GM13977 (cell line): ENCODE results near the gene SUPT3H.

Source experiments
- DNase-seq: peaks from one replicate; pipeline ENCODE4 v3.0.0; 2012; ENCODE audit warnings: low spot score
- CTCF ChIP-seq: IDR thresholded peaks from 2 replicates; pipeline ENCODE4 v1.5.1; 2012; ENCODE audit warnings: mild to moderate bottlenecking, control low read depth; ENCODE audit not compliant: insufficient read depth; ENCODE audit errors: extremely low read depth, missing control alignments
- in situ Hi-C: fragments of 300-500 bp; cut with MboI; formaldehyde crosslinking; loops from one replicate; pipeline ENCODE4 v1.12.0; 2022; ENCODE audit warnings: low sequenced_read_pairs, low pct_unique_long_range_greater_than_20kb, mixed read lengths, inconsistent platforms; ENCODE audit not compliant: unreplicated experiment

The SUPT3H gene

GRCh38 chr6:45260696-45261095 lies 117.0 kb downstream of the SUPT3H start:
- TF ChIP-seq CTCF: no peak
- in situ Hi-C loops: no loop called here
- DNase-seq: no peak

DNA sequence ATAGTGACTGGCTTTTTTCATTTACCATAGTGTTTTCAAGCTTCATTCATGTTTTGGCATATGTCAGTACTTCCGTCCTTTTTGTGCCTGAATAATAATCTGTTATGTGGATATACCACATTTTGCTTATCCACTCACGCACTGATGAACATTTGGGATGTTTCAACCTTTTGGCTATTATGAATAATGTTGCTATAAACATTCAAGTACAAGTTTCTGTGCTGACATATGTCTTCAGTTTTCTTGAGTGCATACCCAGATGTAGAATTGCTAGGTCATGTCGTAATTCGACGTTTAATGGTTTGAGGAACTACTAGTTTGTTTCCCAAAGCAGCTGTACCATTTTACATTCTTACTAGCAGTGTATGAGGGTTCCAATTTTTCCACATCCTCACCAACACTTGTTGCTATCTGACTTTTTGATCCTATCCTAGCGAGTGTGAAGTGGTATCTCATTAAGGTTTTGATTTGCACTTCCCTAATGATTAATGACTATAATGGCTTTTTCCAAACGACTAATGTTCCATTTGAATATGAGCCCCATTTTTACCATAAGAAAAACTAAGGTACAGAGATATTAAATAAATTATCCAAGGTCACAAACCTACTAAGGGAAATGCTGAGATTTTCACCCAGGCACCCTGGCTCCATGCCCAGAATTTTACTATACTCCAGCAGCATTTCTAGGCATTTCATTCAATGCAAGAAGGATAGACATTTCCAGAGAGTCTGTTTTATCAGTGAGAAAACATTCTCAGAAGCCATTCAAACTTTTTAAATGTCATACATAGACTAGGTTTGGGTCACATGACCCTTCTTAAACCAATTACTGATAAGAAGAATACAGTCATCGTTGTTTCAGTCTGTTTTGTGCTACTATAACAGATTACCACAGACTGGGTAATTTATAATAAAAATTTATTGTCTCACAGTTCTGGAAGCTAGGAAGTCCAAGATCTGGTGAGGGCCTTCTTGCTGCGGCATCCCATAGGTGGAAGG lies 120.7 kb downstream of the SUPT3H start:
- DNase-seq: no peak
- no peak for TF ChIP-seq CTCF
- in situ Hi-C loops: no loop called here

DNA sequence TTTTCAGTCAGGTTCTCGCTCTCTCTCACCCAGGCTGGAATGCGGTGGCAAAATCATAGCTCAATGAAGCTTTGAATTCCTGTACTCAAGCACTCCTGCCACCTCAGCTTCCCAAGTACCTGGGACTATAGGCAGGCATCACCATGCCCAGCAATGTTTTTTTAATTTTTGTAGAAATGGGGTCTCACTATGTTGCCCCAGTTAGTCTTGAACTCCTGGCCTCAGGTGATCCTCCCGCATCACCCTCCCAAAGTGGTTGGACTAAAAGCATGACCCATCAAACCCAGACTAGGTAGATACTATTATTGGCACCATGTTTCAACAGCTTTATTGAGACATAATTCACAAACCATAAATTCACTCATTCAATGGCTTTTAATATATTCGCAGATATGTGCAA lies 122.3 kb downstream of the SUPT3H start:
- no peak for DNase-seq
- no peak for TF ChIP-seq CTCF
- in situ Hi-C loops: no loop called here

GRCh38 chr6:45254253-45254652 lies 123.5 kb downstream of the SUPT3H start:
- in situ Hi-C loops: no loop called here
- DNase-seq: no peak
- no peak for TF ChIP-seq CTCF

DNA sequence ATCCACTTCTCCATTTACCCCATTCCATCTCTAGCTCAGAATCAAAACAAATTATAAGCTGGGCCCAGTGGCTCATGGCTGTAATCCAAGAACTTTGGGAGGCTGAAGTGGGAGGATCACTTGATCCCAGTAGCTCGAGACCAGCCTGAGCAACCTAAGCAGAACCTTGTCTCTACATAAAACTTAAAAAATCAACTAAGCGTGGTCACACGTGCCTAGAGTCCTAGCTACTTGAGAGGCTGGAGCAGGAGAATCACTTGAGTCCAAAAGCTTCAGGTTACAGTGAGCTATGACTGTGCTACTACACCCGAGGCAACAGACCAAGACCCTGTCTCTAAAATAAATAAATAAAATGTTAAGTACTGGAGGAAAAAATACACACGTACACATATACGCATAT lies 124.3 kb downstream of the SUPT3H start:
- no peak for TF ChIP-seq CTCF

GRCh38 chr6:45231660-45232059 lies 146.1 kb downstream of the SUPT3H start:
- in situ Hi-C loops: no loop called here
- TF ChIP-seq CTCF: no peak
- no peak for DNase-seq

More for the DNA sequence above, 124.3 kb downstream of the SUPT3H start:
- in situ Hi-C loops: no loop called here
- DNase-seq: no peak
